DMS79 (cell line): ENCODE data around the gene ANGPTL2.
"Not testable (repeated sequence)": the region's sequence is repeated elsewhere in the genome, so short reads cannot be mapped to it uniquely, and the experiment has no call there.

Experiments
- DNase-seq: peaks from one replicate; lab custom pipeline; 2025; lab: John Stamatoyannopoulos, UW

ANGPTL2 gene

GRCh38 chr9:127154390-127155191 lies 32.2 kb upstream of the ANGPTL2 start:
- peak; percentile 46 for DNase-seq

GRCh38 chr9:127154003-127154389 lies 31.6 kb upstream of the ANGPTL2 start:
- DNase-seq = no peak

- no peak for DNase-seq
These were observed 31.1 kb upstream of the ANGPTL2 start for GRCh38 chr9:127153501-127153900.

GRCh38 chr9:127149463-127150390 lies 27.3 kb upstream of the ANGPTL2 start:
- no peak for DNase-seq

GRCh38 chr9:127149010-127149409 lies 26.6 kb upstream of the ANGPTL2 start:
- no peak for DNase-seq

GRCh38 chr9:127148014-127148413 lies 25.6 kb upstream of the ANGPTL2 start:
- no peak for DNase-seq

- DNase-seq = no peak
These were observed 24.8 kb upstream of the ANGPTL2 start for GRCh38 chr9:127147251-127147650.

GRCh38 chr9:127146841-127147240 lies 24.4 kb upstream of the ANGPTL2 start:
- not testable (repeated sequence) for DNase-seq

GRCh38 chr9:127144670-127145445 lies 22.4 kb upstream of the ANGPTL2 start:
- no peak for DNase-seq

- DNase-seq = no peak
These were observed 21.6 kb upstream of the ANGPTL2 start for GRCh38 chr9:127143920-127144465.

- no peak for DNase-seq
These were observed 20.6 kb upstream of the ANGPTL2 start for GRCh38 chr9:127142931-127143464.

- DNase-seq = no peak
These were observed 19.9 kb upstream of the ANGPTL2 start for GRCh38 chr9:127142291-127142690.

GRCh38 chr9:127140842-127141675 lies 18.6 kb upstream of the ANGPTL2 start:
- DNase-seq = no peak

- no peak for DNase-seq
These were observed 17.7 kb upstream of the ANGPTL2 start for GRCh38 chr9:127140181-127140580.

- DNase-seq = no peak
These were observed 17.3 kb upstream of the ANGPTL2 start for GRCh38 chr9:127139775-127140174.

GRCh38 chr9:127139071-127139731 lies 16.8 kb upstream of the ANGPTL2 start:
- no peak for DNase-seq

- no peak for DNase-seq
These were observed 16.0 kb upstream of the ANGPTL2 start for GRCh38 chr9:127138444-127138843.

- no peak for DNase-seq
These were observed 15.4 kb upstream of the ANGPTL2 start for GRCh38 chr9:127137640-127138360.

GRCh38 chr9:127136880-127137639 lies 14.6 kb upstream of the ANGPTL2 start:
- no peak for DNase-seq
